ENCODE results near the gene DOCK7.
"Not testable (repeated sequence)": the region's sequence is repeated elsewhere in the genome, so short reads cannot be mapped to it uniquely, and the experiment has no call there.

The DOCK7 gene

GRCh38 chr1:62706985-62707743, 19.0 kb upstream of the DOCK7 start:
- no peaks in the 10 kb centered on the region for H4K20me1 ChIP-seq (ENCODE audit: insufficient read depth, low read length)
- H3K4me1 ChIP-seq (ENCODE audit: low read length) = no peaks in the 10 kb centered on the region
- no peak for DNase-seq
- no peaks in the 10 kb centered on the region for H3F3A ChIP-seq (ENCODE audit: insufficient read depth, low read length)
- no peak overlapping the region for H3K9ac ChIP-seq (ENCODE audit: low read length)
- TF ChIP-seq EZH2 (optimal IDR thresholded peaks at IDR 0.05; ENCODE audit: low read depth, low read length) (no peak), CTCF (IDR thresholded peaks at IDR 0.05; ENCODE audit: low read length) (no peak), EZH2phosphoT487 (IDR thresholded peaks at IDR 0.05; ENCODE audit: low read length) (no peak)
- H3K27me3 ChIP-seq (replicated peaks; ENCODE audit: insufficient read depth, low read length) = no peaks in the 10 kb centered on the region
- H3K27ac ChIP-seq (ENCODE audit: low read length) = no peak overlapping the region
- no peaks in the 10 kb centered on the region for H3K9me3 ChIP-seq (replicated peaks; ENCODE audit: insufficient read depth, low read length)
- H3K79me2 ChIP-seq (ENCODE audit: low read length) = no peaks in the 10 kb centered on the region
- H3K4me3 ChIP-seq (ENCODE audit: low read length) = no peak overlapping the region
- H3K9me2 ChIP-seq (replicated peaks; ENCODE audit: insufficient read depth, low read length) = no peaks in the 10 kb centered on the region
- H3K4me2 ChIP-seq (ENCODE audit: low read depth, low read length) = no peak overlapping the region
- no peak overlapping the region for H2AFZ ChIP-seq (ENCODE audit: low read length)
- H3K36me3 ChIP-seq (replicated peaks; ENCODE audit: insufficient read depth, low read length) = no peaks in the 10 kb centered on the region

- H3K4me1 ChIP-seq (ENCODE audit: low read length); DNase-seq; H4K20me1 ChIP-seq (ENCODE audit: insufficient read depth, low read length); H2AFZ ChIP-seq (ENCODE audit: low read length); H3K9me3 ChIP-seq (replicated peaks; ENCODE audit: insufficient read depth, low read length); H3K36me3 ChIP-seq (replicated peaks; ENCODE audit: insufficient read depth, low read length); H3K79me2 ChIP-seq (ENCODE audit: low read length); H3K9me2 ChIP-seq (replicated peaks; ENCODE audit: insufficient read depth, low read length); H3K4me2 ChIP-seq (ENCODE audit: low read depth, low read length); H3K27me3 ChIP-seq (replicated peaks; ENCODE audit: insufficient read depth, low read length); H3K4me3 ChIP-seq (ENCODE audit: low read length); H3K27ac ChIP-seq (ENCODE audit: low read length); H3F3A ChIP-seq (ENCODE audit: insufficient read depth, low read length); H3K9ac ChIP-seq (ENCODE audit: low read length): not testable (repeated sequence)
These were observed 10.0 kb upstream of the DOCK7 start for GRCh38 chr1:62698161-62698560.

DNA sequence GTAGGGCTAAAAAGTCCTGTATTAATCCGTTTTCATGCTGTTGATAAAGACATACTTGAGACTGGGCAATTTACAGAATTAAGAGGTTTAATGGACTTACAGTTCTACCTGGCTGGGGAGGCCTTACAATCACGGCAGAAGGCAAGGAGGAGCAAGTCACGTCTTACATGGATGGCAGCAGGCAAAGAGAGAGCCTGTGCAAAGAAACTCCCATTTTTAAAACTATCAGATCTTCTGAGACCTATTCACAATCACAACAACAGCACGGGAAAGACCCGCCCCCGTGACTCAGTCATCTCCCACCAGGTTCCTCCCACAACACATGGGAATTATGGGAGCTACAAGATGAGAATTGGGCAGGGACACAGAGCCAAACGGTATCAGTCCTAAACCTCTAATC, 6.3 kb upstream of the DOCK7 start:
- not testable (repeated sequence) for H3K27me3 ChIP-seq (replicated peaks; ENCODE audit: insufficient read depth, low read length); H3K4me3 ChIP-seq (ENCODE audit: low read length); DNase-seq; H4K20me1 ChIP-seq (ENCODE audit: insufficient read depth, low read length); H3K4me2 ChIP-seq (ENCODE audit: low read depth, low read length); H3K79me2 ChIP-seq (ENCODE audit: low read length); H3K9ac ChIP-seq (ENCODE audit: low read length); H3F3A ChIP-seq (ENCODE audit: insufficient read depth, low read length); H3K9me3 ChIP-seq (replicated peaks; ENCODE audit: insufficient read depth, low read length); H3K9me2 ChIP-seq (replicated peaks; ENCODE audit: insufficient read depth, low read length); H3K36me3 ChIP-seq (replicated peaks; ENCODE audit: insufficient read depth, low read length); H3K27ac ChIP-seq (ENCODE audit: low read length); H3K4me1 ChIP-seq (ENCODE audit: low read length); H2AFZ ChIP-seq (ENCODE audit: low read length)

- Histone ChIP-seq H3K4me3 (ENCODE audit: low read length) (no peak overlapping the region), H3K9me2 (replicated peaks; ENCODE audit: insufficient read depth, low read length) (no peaks in the 10 kb centered on the region), H3K36me3 (replicated peaks; ENCODE audit: insufficient read depth, low read length) (no peaks in the 10 kb centered on the region), H3K27ac (ENCODE audit: low read length) (no peak overlapping the region), H4K20me1 (ENCODE audit: insufficient read depth, low read length) (no peaks in the 10 kb centered on the region), H3K4me1 (ENCODE audit: low read length) (no peaks in the 10 kb centered on the region), H2AFZ (ENCODE audit: low read length) (no peak overlapping the region), H3K9ac (ENCODE audit: low read length) (no peak overlapping the region), H3K79me2 (ENCODE audit: low read length) (no peaks in the 10 kb centered on the region), H3K27me3 (replicated peaks; ENCODE audit: insufficient read depth, low read length) (no peaks in the 10 kb centered on the region), H3F3A (ENCODE audit: insufficient read depth, low read length) (no peaks in the 10 kb centered on the region), H3K4me2 (ENCODE audit: low read depth, low read length) (no peak overlapping the region), H3K9me3 (replicated peaks; ENCODE audit: insufficient read depth, low read length) (no peaks in the 10 kb centered on the region)
- TF ChIP-seq CTCF (IDR thresholded peaks at IDR 0.05; ENCODE audit: low read length) = no peak
- TF ChIP-seq EZH2 (optimal IDR thresholded peaks at IDR 0.05; ENCODE audit: low read depth, low read length) = no peak
- TF ChIP-seq EZH2phosphoT487 (IDR thresholded peaks at IDR 0.05; ENCODE audit: low read length) = no peak
- no peak for DNase-seq
These were observed 4.9 kb upstream of the DOCK7 start for GRCh38 chr1:62693123-62693522.
